ENCODE data around the gene STT3B. TPM values are rescaled to one million over a fixed set of nuclear protein-coding genes. Genes with fewer than 3 reads are reported as not detected.
A peak's percentile ranks its signal among the peaks of the same experiment; 100 is the strongest.

The STT3B gene
- total RNA-seq, 4 donors from 2014 or later: 62.4 to 99.3 (median 69.0) TPM

- no peak for DNase-seq
- no peaks in the 10 kb centered on the region for H3K36me3 ChIP-seq
- no peak overlapping the region for H3K27ac ChIP-seq
- H3K27me3 ChIP-seq: no peaks in the 10 kb centered on the region
- no peaks in the 10 kb centered on the region for H3K9me3 ChIP-seq
- no peak overlapping the region for H3K4me3 ChIP-seq
- intact Hi-C loops (cut with DNase I; ENCODE audit: low total_unique reads): loop anchor here (5.0 kb wide), 2 partner anchors 95 to 145 kb away; no protein-coding TSS in a partner anchor
- no peak for ATAC-seq
- peaks cover 56 to 64% of the 10 kb centered on the region in 2 donors for H3K4me1 ChIP-seq
- no peak for TF ChIP-seq CTCF (IDR thresholded peaks at IDR 0.05 in 4 of 5, conservative IDR thresholded peaks at IDR 0.05 in 1 of 5)
- TF ChIP-seq POLR2A (IDR thresholded peaks at IDR 0.05): no peak
- in situ Hi-C loops (cut with MboI; ENCODE audit: low sequenced_read_pairs in 4 of 4): loop anchor here in 2 of 4 donors (5.0 to 25.0 kb wide), 2 partner anchors 210 to 215 kb away; no protein-coding TSS in a partner anchor
These were observed 19.4 kb downstream of the STT3B start for GRCh38 chr3:31552103-31552502.

GRCh38 chr3:31553258-31553657 is 20.5 kb downstream of the STT3B start:
- in situ Hi-C loops (cut with MboI; ENCODE audit: low sequenced_read_pairs in 4 of 4): loop anchor here in 2 of 4 donors (5.0 to 25.0 kb wide), 2 partner anchors 209 to 214 kb away; no protein-coding TSS in a partner anchor
- no peaks in the 10 kb centered on the region for H3K27me3 ChIP-seq
- H3K4me1 ChIP-seq: peaks cover 50 to 54% of the 10 kb centered on the region in 2 donors
- H3K9me3 ChIP-seq: no peaks in the 10 kb centered on the region
- no peaks in the 10 kb centered on the region for H3K36me3 ChIP-seq
- intact Hi-C loops (cut with DNase I; ENCODE audit: low total_unique reads): loop anchor here (5.0 kb wide), 2 partner anchors 94 to 144 kb away; no protein-coding TSS in a partner anchor
- H3K4me3 ChIP-seq: no peak overlapping the region
- ATAC-seq: no peak
- no peak overlapping the region for H3K27ac ChIP-seq
- no peak for DNase-seq
- no peak for TF ChIP-seq POLR2A (IDR thresholded peaks at IDR 0.05)
- no peak for TF ChIP-seq CTCF (IDR thresholded peaks at IDR 0.05 in 4 of 5, conservative IDR thresholded peaks at IDR 0.05 in 1 of 5)

GRCh38 chr3:31555204-31555603 is 22.5 kb downstream of the STT3B start:
- peaks cover 38 to 44% of the 10 kb centered on the region in 2 donors for H3K4me1 ChIP-seq
- in situ Hi-C loops (cut with MboI; ENCODE audit: low sequenced_read_pairs in 4 of 4): loop anchor here in 1 of 4 donors (25.0 kb wide), 1 partner anchor 207 kb away; no protein-coding TSS in a partner anchor
- no peaks in the 10 kb centered on the region for H3K27me3 ChIP-seq
- intact Hi-C loops (cut with DNase I; ENCODE audit: low total_unique reads): no loop called here
- no peaks in the 10 kb centered on the region for H3K36me3 ChIP-seq
- peak overlapping the region in 1 of 4 donors; percentile 9 for H3K27ac ChIP-seq
- TF ChIP-seq CTCF (IDR thresholded peaks at IDR 0.05 in 4 of 5, conservative IDR thresholded peaks at IDR 0.05 in 1 of 5) (no peak), POLR2A (IDR thresholded peaks at IDR 0.05) (no peak)
- ATAC-seq: no peak
- no peak for DNase-seq
- H3K9me3 ChIP-seq: no peaks in the 10 kb centered on the region
- no peak overlapping the region for H3K4me3 ChIP-seq

GRCh38 chr3:31559872-31560534 is 27.3 kb downstream of the STT3B start:
- ATAC-seq (no peak), DNase-seq (no peak)
- TF ChIP-seq POLR2A (IDR thresholded peaks at IDR 0.05): no peak
- Histone ChIP-seq H3K27ac (no peak overlapping the region), H3K36me3 (no peaks in the 10 kb centered on the region), H3K4me3 (no peak overlapping the region), H3K27me3 (no peaks in the 10 kb centered on the region), H3K9me3 (no peaks in the 10 kb centered on the region), H3K4me1 (peaks cover 37 to 39% of the 10 kb centered on the region in 2 donors)
- intact Hi-C loops (cut with DNase I; ENCODE audit: low total_unique reads): no loop called here
- in situ Hi-C loops (cut with MboI; ENCODE audit: low sequenced_read_pairs in 4 of 4): loop anchor here in 1 of 4 donors (25.0 kb wide), 1 partner anchor 202 kb away; no protein-coding TSS in a partner anchor

GRCh38 chr3:31561891-31562290 is 29.2 kb downstream of the STT3B start:
- ATAC-seq (no peak), DNase-seq (no peak)
- no peaks in the 10 kb centered on the region for H3K36me3 ChIP-seq
- in situ Hi-C loops (cut with MboI; ENCODE audit: low sequenced_read_pairs in 4 of 4) (loop anchor here in 1 of 4 donors (25.0 kb wide), 1 partner anchor 200 kb away; no protein-coding TSS in a partner anchor), intact Hi-C loops (cut with DNase I; ENCODE audit: low total_unique reads) (no loop called here)
- TF ChIP-seq CTCF (IDR thresholded peaks at IDR 0.05 in 4 of 5, conservative IDR thresholded peaks at IDR 0.05 in 1 of 5) (no peak), POLR2A (IDR thresholded peaks at IDR 0.05) (no peak)
- H3K27me3 ChIP-seq: no peaks in the 10 kb centered on the region
- H3K9me3 ChIP-seq: no peaks in the 10 kb centered on the region
- no peak overlapping the region for H3K4me3 ChIP-seq
- peaks cover 30 to 42% of the 10 kb centered on the region in 2 donors for H3K4me1 ChIP-seq
- H3K27ac ChIP-seq: no peak overlapping the region
